Fibroblast of lung (primary cell): ENCODE measurements around the gene HAT1. TPM values are rescaled to one million over a fixed set of nuclear protein-coding genes. Genes with fewer than 3 reads are reported as not detected.

Source experiments
- DNase-seq, 2 donors: peaks; one replicate each; pipeline versions ENCODE4 v3.0.0 to v3.0.0-alpha.2; 2010; ENCODE audit warnings: low read depth in 2 of 2
- H2AFZ ChIP-seq: 2 replicates; pipeline ENCODE4 v1.5.1; 2012; ENCODE audit warnings: low read length, control low read depth, inconsistent platforms
- H3K27ac ChIP-seq: 2 replicates; pipeline ENCODE4 v1.5.1; 2011; ENCODE audit warnings: low read length, control low read depth; ENCODE audit not compliant: insufficient read depth
- H3K27me3 ChIP-seq: 2 replicates; pipeline ENCODE4 v1.5.1; 2011; ENCODE audit warnings: mild to moderate bottlenecking, low read length; ENCODE audit not compliant: control insufficient read depth, insufficient read depth
- H3K36me3 ChIP-seq: 2 replicates; pipeline ENCODE4 v1.5.1; 2011; ENCODE audit warnings: low read length; ENCODE audit not compliant: control insufficient read depth, insufficient read depth
- H3K4me1 ChIP-seq: 2 replicates; pipeline ENCODE4 v1.5.1; 2011; ENCODE audit warnings: low read length; ENCODE audit not compliant: control insufficient read depth, insufficient read depth; ENCODE audit errors: extremely low read depth
- H3K4me2 ChIP-seq: 2 replicates; pipeline ENCODE4 v1.5.1; 2011; ENCODE audit warnings: low read length, control low read depth; ENCODE audit not compliant: insufficient read depth; ENCODE audit errors: extremely low read depth
- H3K4me3 ChIP-seq, 4 experiments: fragments of 200-600 bp in 1 of 4; sonication (generic) in 1 of 4; replicated peaks in 1 of 4; 2 replicates each; pipeline ENCODE4 v1.5.1; 2011 to 2016; ENCODE audit warnings: low read length in 4 of 4, low read depth in 3 of 4, mild to moderate bottlenecking in 3 of 4, control low read depth in 2 of 4, inconsistent platforms in 1 of 4, mixed read lengths in 1 of 4; ENCODE audit not compliant: insufficient read depth in 1 of 4; ENCODE audit errors: control extremely low read depth in 1 of 4
- H3K79me2 ChIP-seq: 2 replicates; pipeline ENCODE4 v1.5.1; 2012; ENCODE audit warnings: mild to moderate bottlenecking, low read length, inconsistent platforms; ENCODE audit not compliant: control insufficient read depth, insufficient read depth
- H3K9ac ChIP-seq: 2 replicates; pipeline ENCODE4 v1.5.1; 2011; ENCODE audit warnings: mild to moderate bottlenecking, low read length, control low read depth; ENCODE audit not compliant: insufficient read depth
- H3K9me3 ChIP-seq: 2 replicates; pipeline ENCODE4 v1.5.1; 2012; ENCODE audit warnings: low read depth, low read length; ENCODE audit not compliant: control insufficient read depth, insufficient read depth
- H4K20me1 ChIP-seq: 2 replicates; pipeline ENCODE4 v1.5.1; 2011; ENCODE audit warnings: low read length; ENCODE audit not compliant: control insufficient read depth, insufficient read depth; ENCODE audit errors: extremely low read depth
- EZH2 ChIP-seq: IDR thresholded peaks from 2 replicates; pipeline ENCODE4 v1.5.1; 2012; ENCODE audit warnings: low read length, control low read depth, mild to moderate bottlenecking; ENCODE audit errors: missing control alignments
- polyA plus RNA-seq, 2 donors: library from polyadenylated mRNA; depleted of rRNA in 1 of 2; stranded (reverse) in 1 of 2; unstranded in 1 of 2; fragments of >200 nt; gene quantifications; 2 replicates each; pipeline ENCODE4 v1.2.1, GENCODE V29; 2011 to 2012; ENCODE audit warnings: missing spikeins in 1 of 2
- total RNA-seq: library from RNA; depleted of rRNA; stranded (reverse); fragments of >200 nt; gene quantifications from 2 replicates; pipeline ENCODE4 v1.2.1, GENCODE V29; 2014
- TF ChIP-seq, protein P1 (sequence below), 2 donors: IDR thresholded peaks in 1 of 2; conservative IDR thresholded peaks in 1 of 2; 1 replicate in 1 of 2; 2 replicates in 1 of 2; pipeline ENCODE4 v1.5.1; 2011 to 2012; ENCODE audit warnings: low read length in 2 of 2, control low read depth in 1 of 2, inconsistent platforms in 1 of 2, low read depth in 1 of 2, mild to moderate bottlenecking in 1 of 2

The HAT1 gene
- total and polyA plus RNA-seq, 2 donors (not counting 1 experiment from before 2014, with no cell fraction given), result 23.0 to 57.7 TPM

DNA sequence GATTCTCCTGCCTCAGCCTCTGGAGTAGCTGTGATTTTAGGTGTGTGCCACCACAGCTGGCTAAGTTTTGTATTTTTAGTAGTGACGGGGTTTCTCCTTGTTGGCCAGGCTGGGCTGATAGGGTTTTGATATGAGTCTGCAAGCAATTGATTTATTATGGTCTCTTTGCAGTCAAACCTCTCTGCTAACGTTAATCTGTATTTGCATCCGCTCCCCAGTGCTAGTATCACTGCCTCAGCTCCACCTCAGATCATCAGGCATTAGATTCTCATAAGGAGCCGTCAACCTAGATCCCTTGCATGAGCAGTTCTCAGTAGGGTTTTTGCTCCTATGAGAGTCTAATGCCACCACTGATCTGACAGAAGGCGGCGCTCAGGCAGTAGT, 19.0 kb downstream of the HAT1 start:
- Histone ChIP-seq H3K9me3 (no peaks in the 10 kb centered on the region), H3K27ac (no peak overlapping the region), H4K20me1 (no peaks in the 10 kb centered on the region), H3K9ac (no peak overlapping the region), H3K79me2 (peaks cover 27% of the 10 kb centered on the region), H3K27me3 (no peaks in the 10 kb centered on the region), H3K4me1 (no peaks in the 10 kb centered on the region), H3K36me3 (no peaks in the 10 kb centered on the region), H2AFZ (no peak overlapping the region), H3K4me3 (no peak overlapping the region), H3K4me2 (no peak overlapping the region)
- no peak for TF ChIP-seq EZH2
- TF ChIP-seq, protein P1, sequence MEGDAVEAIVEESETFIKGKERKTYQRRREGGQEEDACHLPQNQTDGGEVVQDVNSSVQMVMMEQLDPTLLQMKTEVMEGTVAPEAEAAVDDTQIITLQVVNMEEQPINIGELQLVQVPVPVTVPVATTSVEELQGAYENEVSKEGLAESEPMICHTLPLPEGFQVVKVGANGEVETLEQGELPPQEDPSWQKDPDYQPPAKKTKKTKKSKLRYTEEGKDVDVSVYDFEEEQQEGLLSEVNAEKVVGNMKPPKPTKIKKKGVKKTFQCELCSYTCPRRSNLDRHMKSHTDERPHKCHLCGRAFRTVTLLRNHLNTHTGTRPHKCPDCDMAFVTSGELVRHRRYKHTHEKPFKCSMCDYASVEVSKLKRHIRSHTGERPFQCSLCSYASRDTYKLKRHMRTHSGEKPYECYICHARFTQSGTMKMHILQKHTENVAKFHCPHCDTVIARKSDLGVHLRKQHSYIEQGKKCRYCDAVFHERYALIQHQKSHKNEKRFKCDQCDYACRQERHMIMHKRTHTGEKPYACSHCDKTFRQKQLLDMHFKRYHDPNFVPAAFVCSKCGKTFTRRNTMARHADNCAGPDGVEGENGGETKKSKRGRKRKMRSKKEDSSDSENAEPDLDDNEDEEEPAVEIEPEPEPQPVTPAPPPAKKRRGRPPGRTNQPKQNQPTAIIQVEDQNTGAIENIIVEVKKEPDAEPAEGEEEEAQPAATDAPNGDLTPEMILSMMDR (conservative IDR thresholded peaks at IDR 0.05 in 1 of 2, IDR thresholded peaks at IDR 0.05 in 1 of 2; ENCODE audit: low read depth in 1 of 2, low read length in 2 of 2), result no peak
- DNase-seq, result no peak

DNA sequence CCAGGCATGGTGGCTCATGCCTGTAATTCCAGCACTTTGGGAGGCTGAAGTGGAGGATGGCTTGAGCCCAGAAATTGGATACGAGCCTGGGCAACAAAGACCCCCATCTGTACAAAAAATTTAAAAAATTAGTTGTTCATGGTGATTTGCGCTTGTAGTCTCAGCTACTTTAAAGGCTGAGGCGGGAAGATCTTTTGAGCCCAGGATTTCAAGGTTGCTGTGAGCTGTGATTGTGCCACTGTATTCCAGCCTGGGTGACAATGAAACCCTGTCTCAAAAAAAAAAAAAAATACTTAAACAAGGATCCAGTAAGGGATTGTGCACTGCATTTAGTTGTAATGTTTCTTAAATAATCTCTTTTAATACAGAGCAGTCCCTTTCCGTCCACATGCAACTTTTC, 21.6 kb downstream of the HAT1 start:
- TF ChIP-seq, protein P1 (conservative IDR thresholded peaks at IDR 0.05 in 1 of 2, IDR thresholded peaks at IDR 0.05 in 1 of 2; ENCODE audit: low read depth in 1 of 2, low read length in 2 of 2), result no peak
- no peak for TF ChIP-seq EZH2
- Histone ChIP-seq H3K4me3 (no peak overlapping the region), H3K4me2 (no peak overlapping the region), H3K27me3 (no peaks in the 10 kb centered on the region), H2AFZ (no peak overlapping the region), H4K20me1 (no peaks in the 10 kb centered on the region), H3K9ac (no peak overlapping the region), H3K9me3 (no peaks in the 10 kb centered on the region), H3K36me3 (no peaks in the 10 kb centered on the region), H3K27ac (no peak overlapping the region), H3K4me1 (no peaks in the 10 kb centered on the region), H3K79me2 (peaks cover 23% of the 10 kb centered on the region)
- DNase-seq, result no peak

DNA sequence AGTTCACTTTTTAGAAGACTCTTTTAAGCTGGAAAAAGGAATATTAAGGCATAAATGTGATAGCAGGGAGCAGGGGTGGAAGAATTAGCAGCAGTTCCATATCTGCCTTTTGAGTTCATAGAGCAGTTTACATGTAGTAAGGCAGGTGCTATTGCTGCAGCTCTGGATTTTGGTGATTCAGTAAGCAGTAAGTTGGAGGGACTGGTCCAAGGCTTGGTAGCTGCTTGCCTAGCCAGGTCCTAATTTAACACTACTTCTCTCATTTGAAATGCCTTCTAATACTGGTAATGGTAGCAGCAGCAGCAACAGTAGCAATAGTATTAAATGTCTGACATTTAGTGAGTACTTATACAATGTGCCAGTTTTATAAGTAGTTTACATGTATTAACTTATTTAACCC, 30.0 kb downstream of the HAT1 start:
- H3K79me2 ChIP-seq, result peaks cover 2% of the 10 kb centered on the region
- H3K9ac ChIP-seq, result no peak overlapping the region
- no peak overlapping the region for H3K27ac ChIP-seq
- no peak overlapping the region for H2AFZ ChIP-seq
- H3K9me3 ChIP-seq, result no peaks in the 10 kb centered on the region
- H3K27me3 ChIP-seq, result no peaks in the 10 kb centered on the region
- TF ChIP-seq, protein P1 (conservative IDR thresholded peaks at IDR 0.05 in 1 of 2, IDR thresholded peaks at IDR 0.05 in 1 of 2; ENCODE audit: low read depth in 1 of 2, low read length in 2 of 2), result no peak
- no peak for TF ChIP-seq EZH2
- no peak for DNase-seq
- H3K36me3 ChIP-seq, result no peaks in the 10 kb centered on the region
- H3K4me1 ChIP-seq, result peaks cover 7% of the 10 kb centered on the region
- H3K4me2 ChIP-seq, result no peak overlapping the region
- H4K20me1 ChIP-seq, result no peaks in the 10 kb centered on the region
- no peak overlapping the region for H3K4me3 ChIP-seq
